GM12891 (cell line): ENCODE measurements around the gene SLC2A4.

Source experiments
- POLR2A ChIP-seq: IDR thresholded peaks from 2 replicates; pipeline ENCODE4 v1.6.1; 2011; ENCODE audit warnings: low read depth, low read length, control low read depth
- POLR2AphosphoS5 ChIP-seq: IDR thresholded peaks from 2 replicates; pipeline ENCODE4 v1.6.1; 2011; ENCODE audit warnings: low read depth, low read length, control low read depth
- POU2F2 ChIP-seq: IDR thresholded peaks from 2 replicates; pipeline ENCODE4 v1.6.1; 2011; ENCODE audit warnings: low read depth, mild to moderate bottlenecking, control low read depth, low read length, moderate library complexity
- TAF1 ChIP-seq: IDR thresholded peaks from 2 replicates; pipeline ENCODE4 v1.6.1; 2011; ENCODE audit warnings: low read depth, low read length, control low read depth

GRCh38 chr17:7294614-7295153 is 13.2 kb downstream of the SLC2A4 start, which contains the start of gene YBX2:
- TF ChIP-seq POLR2AphosphoS5 (no peak), POLR2A (no peak), TAF1 (no peak), POU2F2 (no peak)
